WTC11 (cell line): ENCODE results near the gene TLCD1. TPM values are rescaled to one million over a fixed set of nuclear protein-coding genes. Genes with fewer than 3 reads are reported as not detected.

Experiments
- ATAC-seq: fragments of 200-7000 bp; cut with Tn5 transposase; 2 replicates; pipeline ENCODE4 v1.10.0; 2021; ENCODE audit warnings: mild to moderate bottlenecking, moderate library complexity
- CTCF ChIA-PET: fragments of 300-600 bp; sonication (Branson Sonifier 250); formaldehyde crosslinking; loops from one replicate; lab custom pipeline; 2021; ENCODE audit warnings: antibody characterized with exemption; lab: Charles Lee
- POLR2A ChIA-PET: fragments of 350-600 bp; sonication (Branson Sonifier 250); formaldehyde crosslinking; loops from one replicate; lab custom pipeline; 2021; ENCODE audit warnings: antibody characterized with exemption; lab: Charles Lee
- DNase-seq: peaks from one replicate; pipeline ENCODE4 v3.0.0; 2021; ENCODE audit warnings: low spot score
- H3K27ac Mint-ChIP-seq: 2 replicates; pipeline ENCODE4 v1.8.0; 2021; ENCODE audit warnings: mixed read lengths
- H3K27me3 Mint-ChIP-seq: 2 replicates; pipeline ENCODE4 v1.8.0; 2021; ENCODE audit warnings: low read depth, mild to moderate bottlenecking, moderate library complexity, mixed read lengths
- H3K36me3 Mint-ChIP-seq: 2 replicates; pipeline ENCODE4 v1.8.0; 2021; ENCODE audit warnings: mixed read lengths
- H3K4me1 Mint-ChIP-seq: 2 replicates; pipeline ENCODE4 v1.8.0; 2022; ENCODE audit warnings: mixed read lengths
- H3K4me3 Mint-ChIP-seq: 2 replicates; pipeline ENCODE4 v1.8.0; 2021; ENCODE audit warnings: mild to moderate bottlenecking, moderate library complexity, mixed read lengths
- H3K9me3 Mint-ChIP-seq: 2 replicates; pipeline ENCODE4 v1.8.0; 2021; ENCODE audit warnings: mixed read lengths
- FOXJ3 ChIP-seq: sonication (generic); formaldehyde crosslinking; IDR thresholded peaks from 2 replicates; pipeline ENCODE4 v1.9.0; 2021; ENCODE audit warnings: missing genetic modification reagents, mild to moderate bottlenecking, borderline replicate concordance
- GABPB1 ChIP-seq: sonication (generic); formaldehyde crosslinking; IDR thresholded peaks from 2 replicates; pipeline ENCODE4 v1.8.1; 2023; ENCODE audit warnings: mild to moderate bottlenecking, missing genetic modification reagents
- IRF1 ChIP-seq: sonication (generic); formaldehyde crosslinking; IDR thresholded peaks from 2 replicates; pipeline ENCODE4 v1.8.0; 2023; ENCODE audit warnings: missing genetic modification reagents
- JUN ChIP-seq: sonication (generic); formaldehyde crosslinking; IDR thresholded peaks from 2 replicates; pipeline ENCODE4 v1.8.0; 2023; ENCODE audit warnings: mild to moderate bottlenecking, missing genetic modification reagents
- NFATC4 ChIP-seq: fragments of 250-450 bp; sonication (Bioruptor Pico); IDR thresholded peaks from 2 replicates; pipeline ENCODE4 v1.9.0; 2021; ENCODE audit warnings: mild to moderate bottlenecking
- NFYB ChIP-seq: sonication (generic); formaldehyde crosslinking; conservative IDR thresholded peaks from 2 replicates; pipeline ENCODE4 v1.8.0; 2022; ENCODE audit warnings: low read depth, missing genetic modification reagents
- RELA ChIP-seq: sonication (generic); formaldehyde crosslinking; IDR thresholded peaks from 2 replicates; pipeline ENCODE4 v1.8.1; 2022; ENCODE audit warnings: missing genetic modification reagents, mild to moderate bottlenecking, borderline replicate concordance
- RORB ChIP-seq: fragments of 250-450 bp; sonication (Bioruptor Pico); IDR thresholded peaks from 2 replicates; pipeline ENCODE4 v1.9.0; 2021; ENCODE audit warnings: mild to moderate bottlenecking
- ZNF416 ChIP-seq: fragments of 250-450 bp; sonication (Bioruptor Pico); IDR thresholded peaks from 2 replicates; pipeline ENCODE4 v1.9.0; 2021; ENCODE audit warnings: mild to moderate bottlenecking, inconsistent platforms
- ZNF423 ChIP-seq: fragments of 250-450 bp; sonication (Bioruptor Pico); IDR thresholded peaks from 2 replicates; pipeline ENCODE4 v2.1.2; 2022; ENCODE audit warnings: mild to moderate bottlenecking, moderate library complexity
- total RNA-seq: library from RNA; stranded (reverse); gene quantifications from 3 replicates; pipeline ENCODE4 v1.2.3, GENCODE V29; 2021
- TF ChIP-seq, protein P1 (sequence below): sonication (generic); formaldehyde crosslinking; IDR thresholded peaks from 2 replicates; pipeline ENCODE4 v1.8.0; 2023; ENCODE audit warnings: missing genetic modification reagents, mild to moderate bottlenecking, borderline replicate concordance
- TF ChIP-seq, protein P2 (sequence below): fragments of 250-450 bp; sonication (Bioruptor Pico); IDR thresholded peaks from 2 replicates; pipeline ENCODE4 v1.9.0; 2021; ENCODE audit warnings: mild to moderate bottlenecking
- TF ChIP-seq, protein P3 (sequence below): sonication (generic); formaldehyde crosslinking; IDR thresholded peaks from 2 replicates; pipeline ENCODE4 v1.8.1; 2022; ENCODE audit warnings: mild to moderate bottlenecking, moderate library complexity, missing genetic modification reagents
- TF ChIP-seq, protein P4 (sequence below): fragments of 250-450 bp; sonication (Bioruptor Pico); IDR thresholded peaks from 2 replicates; pipeline ENCODE4 v1.9.0; 2021; ENCODE audit warnings: mild to moderate bottlenecking

TLCD1 gene
- total RNA-seq, 1 experiment from 2014 or later = 36.0 TPM

DNA sequence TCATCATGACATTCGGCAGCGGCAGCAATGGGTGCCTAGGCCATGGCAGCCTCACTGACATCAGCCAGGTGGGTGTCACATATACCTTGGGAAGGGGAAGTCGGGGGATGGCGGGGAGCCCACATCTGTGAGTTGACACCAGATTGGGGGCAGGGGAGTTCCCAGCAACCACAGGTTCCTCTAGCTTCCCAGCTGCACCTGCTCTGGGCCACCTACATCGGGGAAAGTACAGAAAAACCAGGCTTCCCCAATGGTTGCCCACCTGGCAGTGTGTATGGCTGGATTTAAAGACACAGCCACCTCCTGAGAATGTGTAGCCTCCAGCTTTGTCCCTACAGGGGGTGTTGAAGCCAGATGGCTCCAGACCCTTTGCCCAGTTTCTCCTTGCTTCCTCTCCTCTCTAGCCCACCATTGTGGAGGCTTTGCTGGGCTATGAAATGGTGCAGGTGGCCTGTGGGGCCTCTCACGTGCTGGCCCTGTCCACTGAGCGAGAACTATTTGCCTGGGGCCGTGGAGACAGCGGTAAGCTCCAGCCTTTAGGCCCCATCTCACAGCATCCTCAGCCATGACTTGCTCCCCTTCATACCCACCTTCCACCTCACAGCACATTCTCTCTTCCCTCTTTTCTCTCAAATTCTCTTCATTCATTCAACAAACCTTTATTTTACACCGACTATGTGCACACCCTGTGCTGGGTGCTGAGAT is 12.8 kb upstream of the TLCD1 start:
- Mint-ChIP-seq H3K9me3 (no peaks in the 10 kb centered on the region), H3K4me3 (no peak overlapping the region), H3K27me3 (no peaks in the 10 kb centered on the region), H3K4me1 (peaks cover 13% of the 10 kb centered on the region), H3K36me3 (peaks cover 21% of the 10 kb centered on the region)
- DNase-seq (no peak), ATAC-seq (no peak)
- CTCF ChIA-PET = interaction anchor here (0.7 kb wide), 1 partner anchor 110 kb away, joined by 3 read pairs; no protein-coding TSS in a partner anchor
- TF ChIP-seq, protein P1, sequence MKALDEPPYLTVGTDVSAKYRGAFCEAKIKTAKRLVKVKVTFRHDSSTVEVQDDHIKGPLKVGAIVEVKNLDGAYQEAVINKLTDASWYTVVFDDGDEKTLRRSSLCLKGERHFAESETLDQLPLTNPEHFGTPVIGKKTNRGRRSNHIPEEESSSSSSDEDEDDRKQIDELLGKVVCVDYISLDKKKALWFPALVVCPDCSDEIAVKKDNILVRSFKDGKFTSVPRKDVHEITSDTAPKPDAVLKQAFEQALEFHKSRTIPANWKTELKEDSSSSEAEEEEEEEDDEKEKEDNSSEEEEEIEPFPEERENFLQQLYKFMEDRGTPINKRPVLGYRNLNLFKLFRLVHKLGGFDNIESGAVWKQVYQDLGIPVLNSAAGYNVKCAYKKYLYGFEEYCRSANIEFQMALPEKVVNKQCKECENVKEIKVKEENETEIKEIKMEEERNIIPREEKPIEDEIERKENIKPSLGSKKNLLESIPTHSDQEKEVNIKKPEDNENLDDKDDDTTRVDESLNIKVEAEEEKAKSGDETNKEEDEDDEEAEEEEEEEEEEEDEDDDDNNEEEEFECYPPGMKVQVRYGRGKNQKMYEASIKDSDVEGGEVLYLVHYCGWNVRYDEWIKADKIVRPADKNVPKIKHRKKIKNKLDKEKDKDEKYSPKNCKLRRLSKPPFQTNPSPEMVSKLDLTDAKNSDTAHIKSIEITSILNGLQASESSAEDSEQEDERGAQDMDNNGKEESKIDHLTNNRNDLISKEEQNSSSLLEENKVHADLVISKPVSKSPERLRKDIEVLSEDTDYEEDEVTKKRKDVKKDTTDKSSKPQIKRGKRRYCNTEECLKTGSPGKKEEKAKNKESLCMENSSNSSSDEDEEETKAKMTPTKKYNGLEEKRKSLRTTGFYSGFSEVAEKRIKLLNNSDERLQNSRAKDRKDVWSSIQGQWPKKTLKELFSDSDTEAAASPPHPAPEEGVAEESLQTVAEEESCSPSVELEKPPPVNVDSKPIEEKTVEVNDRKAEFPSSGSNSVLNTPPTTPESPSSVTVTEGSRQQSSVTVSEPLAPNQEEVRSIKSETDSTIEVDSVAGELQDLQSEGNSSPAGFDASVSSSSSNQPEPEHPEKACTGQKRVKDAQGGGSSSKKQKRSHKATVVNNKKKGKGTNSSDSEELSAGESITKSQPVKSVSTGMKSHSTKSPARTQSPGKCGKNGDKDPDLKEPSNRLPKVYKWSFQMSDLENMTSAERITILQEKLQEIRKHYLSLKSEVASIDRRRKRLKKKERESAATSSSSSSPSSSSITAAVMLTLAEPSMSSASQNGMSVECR (CRISPR knock-in tag) = no peak
- TF ChIP-seq IRF1 (no peak), NFYB (CRISPR knock-in tag) (no peak), RELA (CRISPR knock-in tag) (no peak), JUN (CRISPR knock-in tag) (no peak)
- TF ChIP-seq, protein P2, sequence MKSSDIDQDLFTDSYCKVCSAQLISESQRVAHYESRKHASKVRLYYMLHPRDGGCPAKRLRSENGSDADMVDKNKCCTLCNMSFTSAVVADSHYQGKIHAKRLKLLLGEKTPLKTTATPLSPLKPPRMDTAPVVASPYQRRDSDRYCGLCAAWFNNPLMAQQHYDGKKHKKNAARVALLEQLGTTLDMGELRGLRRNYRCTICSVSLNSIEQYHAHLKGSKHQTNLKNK (CRISPR knock-in tag) = no peak
- TF ChIP-seq, protein P3, sequence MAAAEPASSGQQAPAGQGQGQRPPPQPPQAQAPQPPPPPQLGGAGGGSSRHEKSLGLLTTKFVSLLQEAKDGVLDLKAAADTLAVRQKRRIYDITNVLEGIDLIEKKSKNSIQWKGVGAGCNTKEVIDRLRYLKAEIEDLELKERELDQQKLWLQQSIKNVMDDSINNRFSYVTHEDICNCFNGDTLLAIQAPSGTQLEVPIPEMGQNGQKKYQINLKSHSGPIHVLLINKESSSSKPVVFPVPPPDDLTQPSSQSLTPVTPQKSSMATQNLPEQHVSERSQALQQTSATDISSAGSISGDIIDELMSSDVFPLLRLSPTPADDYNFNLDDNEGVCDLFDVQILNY (CRISPR knock-in tag) = no peak
- TF ChIP-seq, all 79 proteins: peak for 0
- POLR2A ChIA-PET = interaction anchor here (0.8 kb wide), 1 partner anchor 12 kb away, joined by 3 read pairs; the partner anchor contains the start of gene TLCD1
- peak overlapping the region; percentile 57; the same call in 1 of the 2 replicates for H3K27ac Mint-ChIP-seq

GRCh38 chr17:28737770-28738679 is 12.0 kb upstream of the TLCD1 start:
- H3K4me1 Mint-ChIP-seq = peaks cover 12% of the 10 kb centered on the region
- POLR2A ChIA-PET = interaction anchor here (0.8 to 1.0 kb wide), 2 partner anchors 12 to 27 kb away, joined by 3 to 4 read pairs; partner anchors contain the start of genes PROCA1 and TLCD1
- no peaks in the 10 kb centered on the region for H3K27me3 Mint-ChIP-seq
- DNase-seq = no peak
- H3K36me3 Mint-ChIP-seq = peaks cover 22% of the 10 kb centered on the region
- H3K27ac Mint-ChIP-seq = no peak overlapping the region
- no peak for ATAC-seq
- TF ChIP-seq NFATC4 (CRISPR knock-in tag) (no peak), RORB (CRISPR knock-in tag) (no peak), FOXJ3 (CRISPR knock-in tag) (no peak), GABPB1 (no peak), ZNF423 (no peak), ZNF416 (CRISPR knock-in tag) (no peak), IRF1 (no peak)
- TF ChIP-seq, protein P4, sequence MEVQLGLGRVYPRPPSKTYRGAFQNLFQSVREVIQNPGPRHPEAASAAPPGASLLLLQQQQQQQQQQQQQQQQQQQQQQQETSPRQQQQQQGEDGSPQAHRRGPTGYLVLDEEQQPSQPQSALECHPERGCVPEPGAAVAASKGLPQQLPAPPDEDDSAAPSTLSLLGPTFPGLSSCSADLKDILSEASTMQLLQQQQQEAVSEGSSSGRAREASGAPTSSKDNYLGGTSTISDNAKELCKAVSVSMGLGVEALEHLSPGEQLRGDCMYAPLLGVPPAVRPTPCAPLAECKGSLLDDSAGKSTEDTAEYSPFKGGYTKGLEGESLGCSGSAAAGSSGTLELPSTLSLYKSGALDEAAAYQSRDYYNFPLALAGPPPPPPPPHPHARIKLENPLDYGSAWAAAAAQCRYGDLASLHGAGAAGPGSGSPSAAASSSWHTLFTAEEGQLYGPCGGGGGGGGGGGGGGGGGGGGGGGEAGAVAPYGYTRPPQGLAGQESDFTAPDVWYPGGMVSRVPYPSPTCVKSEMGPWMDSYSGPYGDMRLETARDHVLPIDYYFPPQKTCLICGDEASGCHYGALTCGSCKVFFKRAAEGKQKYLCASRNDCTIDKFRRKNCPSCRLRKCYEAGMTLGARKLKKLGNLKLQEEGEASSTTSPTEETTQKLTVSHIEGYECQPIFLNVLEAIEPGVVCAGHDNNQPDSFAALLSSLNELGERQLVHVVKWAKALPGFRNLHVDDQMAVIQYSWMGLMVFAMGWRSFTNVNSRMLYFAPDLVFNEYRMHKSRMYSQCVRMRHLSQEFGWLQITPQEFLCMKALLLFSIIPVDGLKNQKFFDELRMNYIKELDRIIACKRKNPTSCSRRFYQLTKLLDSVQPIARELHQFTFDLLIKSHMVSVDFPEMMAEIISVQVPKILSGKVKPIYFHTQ (CRISPR knock-in tag) = no peak
- H3K9me3 Mint-ChIP-seq = no peaks in the 10 kb centered on the region
- CTCF ChIA-PET = interaction anchor here (0.7 kb wide), 1 partner anchor 111 kb away, joined by 3 read pairs; no protein-coding TSS in a partner anchor
- no peak overlapping the region for H3K4me3 Mint-ChIP-seq
